Vagina (tissue), 2 donors: ENCODE data around the gene ARHGAP26.

Source experiments
- POLR2A ChIP-seq, 2 donors: fragments of 450-650 bp; IDR thresholded peaks; one replicate each; pipeline ENCODE4 v1.6.1; 2017; ENCODE audit warnings: antibody characterized with exemption in 2 of 2, mild to moderate bottlenecking in 2 of 2, moderate library complexity in 2 of 2
- POLR2AphosphoS5 ChIP-seq, 2 donors: sonication (generic); formaldehyde crosslinking; IDR thresholded peaks; one replicate each; pipeline ENCODE4 v1.9.0; 2017; ENCODE audit warnings: antibody characterized with exemption in 2 of 2, mild to moderate bottlenecking in 2 of 2, low read depth in 1 of 2; ENCODE audit not compliant: insufficient read depth in 1 of 2
- TF ChIP-seq, protein P1 (sequence below), 3 experiments: fragments of 450-650 bp in 2 of 3; fragments of 200-600 bp in 1 of 3; sonication (generic) in 1 of 3; IDR thresholded peaks; one replicate each; pipeline ENCODE4 v1.5.1; 2017 to 2019; ENCODE audit warnings: antibody characterized with exemption in 3 of 3, mild to moderate bottlenecking in 2 of 3, moderate library complexity in 2 of 3

DNA sequence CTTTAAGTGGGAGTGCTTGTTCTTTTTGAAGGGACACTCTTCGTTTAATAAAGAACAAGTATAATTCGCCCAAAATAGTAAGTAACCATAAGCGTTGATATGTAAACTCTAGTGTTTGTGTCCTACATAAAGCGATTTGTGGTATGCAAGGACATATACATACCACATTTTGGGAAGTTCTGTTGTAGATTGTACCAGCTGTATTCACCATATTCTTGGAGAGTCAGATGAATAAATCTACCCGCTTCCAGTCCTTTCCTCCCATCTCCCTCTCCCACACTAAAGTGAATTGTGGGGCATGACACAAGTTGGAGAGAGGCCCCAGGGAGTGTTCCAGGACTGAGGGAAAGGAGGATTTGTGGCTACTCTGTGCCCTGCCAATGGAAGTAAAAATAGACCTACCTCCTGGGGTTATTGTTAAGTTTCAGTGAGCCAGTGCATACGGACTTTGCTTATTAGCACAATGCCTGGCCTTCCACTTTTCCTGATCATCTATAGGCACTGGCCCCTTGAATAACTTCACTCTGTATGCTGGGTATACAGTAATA is 40.6 kb downstream of the ARHGAP26 start:
- TF ChIP-seq, protein P1, sequence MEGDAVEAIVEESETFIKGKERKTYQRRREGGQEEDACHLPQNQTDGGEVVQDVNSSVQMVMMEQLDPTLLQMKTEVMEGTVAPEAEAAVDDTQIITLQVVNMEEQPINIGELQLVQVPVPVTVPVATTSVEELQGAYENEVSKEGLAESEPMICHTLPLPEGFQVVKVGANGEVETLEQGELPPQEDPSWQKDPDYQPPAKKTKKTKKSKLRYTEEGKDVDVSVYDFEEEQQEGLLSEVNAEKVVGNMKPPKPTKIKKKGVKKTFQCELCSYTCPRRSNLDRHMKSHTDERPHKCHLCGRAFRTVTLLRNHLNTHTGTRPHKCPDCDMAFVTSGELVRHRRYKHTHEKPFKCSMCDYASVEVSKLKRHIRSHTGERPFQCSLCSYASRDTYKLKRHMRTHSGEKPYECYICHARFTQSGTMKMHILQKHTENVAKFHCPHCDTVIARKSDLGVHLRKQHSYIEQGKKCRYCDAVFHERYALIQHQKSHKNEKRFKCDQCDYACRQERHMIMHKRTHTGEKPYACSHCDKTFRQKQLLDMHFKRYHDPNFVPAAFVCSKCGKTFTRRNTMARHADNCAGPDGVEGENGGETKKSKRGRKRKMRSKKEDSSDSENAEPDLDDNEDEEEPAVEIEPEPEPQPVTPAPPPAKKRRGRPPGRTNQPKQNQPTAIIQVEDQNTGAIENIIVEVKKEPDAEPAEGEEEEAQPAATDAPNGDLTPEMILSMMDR (IDR thresholded peaks at IDR 0.05): no peak
- TF ChIP-seq POLR2A (IDR thresholded peaks at IDR 0.05): no peak
- TF ChIP-seq POLR2AphosphoS5 (IDR thresholded peaks at IDR 0.05; ENCODE audit: insufficient read depth in 1 of 2, low read depth in 1 of 2): no peak
